OCI-LY1 (cell line): ENCODE measurements around the gene CDHR3.

Source experiments
- H2AFZ ChIP-seq: fragments of 200-600 bp; sonication (generic), shearing (Covaris generic); 2 replicates; pipeline ENCODE4 v1.6.0; 2014; ENCODE audit warnings: antibody characterized with exemption, mild to moderate bottlenecking, low read length
- H3F3A ChIP-seq: fragments of 200-600 bp; sonication (generic), shearing (Covaris generic); 2 replicates; pipeline ENCODE4 v1.6.0; 2014; ENCODE audit warnings: mild to moderate bottlenecking, antibody characterized with exemption, low read length, moderate library complexity; ENCODE audit not compliant: insufficient read depth
- H3K27ac ChIP-seq: fragments of 200-600 bp; sonication (generic); 2 replicates; pipeline ENCODE4 v1.5.1; 2014; ENCODE audit warnings: low read length, mixed run types, mild to moderate bottlenecking, low read depth; ENCODE audit not compliant: poor library complexity, severe bottlenecking
- H3K27me3 ChIP-seq: fragments of 200-600 bp; sonication (generic); 2 replicates; pipeline ENCODE4 v1.6.0; 2014; ENCODE audit warnings: antibody characterized with exemption, mild to moderate bottlenecking, low read length, moderate library complexity; ENCODE audit not compliant: insufficient read depth
- H3K36me3 ChIP-seq: fragments of 200-600 bp; sonication (generic); 2 replicates; pipeline ENCODE4 v1.6.1; 2014; ENCODE audit warnings: mild to moderate bottlenecking, antibody characterized with exemption, low read length, moderate library complexity, mixed read lengths; ENCODE audit not compliant: insufficient read depth
- H3K4me1 ChIP-seq: fragments of 200-600 bp; sonication (generic); 2 replicates; pipeline ENCODE4 v1.5.1; 2014; ENCODE audit warnings: mild to moderate bottlenecking, low read length, moderate library complexity; ENCODE audit not compliant: insufficient read depth, severe bottlenecking
- H3K4me2 ChIP-seq: fragments of 200-600 bp; sonication (generic), shearing (Covaris generic); 2 replicates; pipeline ENCODE4 v1.6.1; 2014; ENCODE audit warnings: low read length
- H3K4me3 ChIP-seq: fragments of 200-600 bp; sonication (generic); 2 replicates; pipeline ENCODE4 v1.5.1; 2014; ENCODE audit warnings: low read length, low read depth, mild to moderate bottlenecking, mixed read lengths; ENCODE audit not compliant: poor library complexity, severe bottlenecking
- H3K79me2 ChIP-seq: fragments of 200-600 bp; shearing (Covaris generic); 2 replicates; pipeline ENCODE4 v1.6.1; 2016; ENCODE audit warnings: mixed run types, low read length, mixed read lengths; ENCODE audit not compliant: insufficient read depth
- H3K9ac ChIP-seq: fragments of 200-600 bp; sonication (generic), shearing (Covaris generic); 2 replicates; pipeline ENCODE4 v1.6.1; 2014; ENCODE audit warnings: mild to moderate bottlenecking, low read length, mixed read lengths
- H3K9me2 ChIP-seq: fragments of 200-600 bp; sonication (generic), shearing (Covaris generic); 2 replicates; pipeline ENCODE4 v1.6.1; 2014; ENCODE audit warnings: low read depth, mild to moderate bottlenecking, low read length, mixed read lengths
- H3K9me3 ChIP-seq: fragments of 200-600 bp; shearing (Covaris generic); 2 replicates; pipeline ENCODE4 v1.6.1; 2014; ENCODE audit warnings: low read length, mixed read lengths
- H4K20me1 ChIP-seq: fragments of 200-600 bp; sonication (generic), shearing (Covaris generic); 2 replicates; pipeline ENCODE4 v1.6.0; 2016; ENCODE audit warnings: mild to moderate bottlenecking, low read length; ENCODE audit not compliant: insufficient read depth
- CTCF ChIP-seq: fragments of 200-600 bp; sonication (generic), shearing (Covaris generic); IDR thresholded peaks from 2 replicates; pipeline ENCODE4 v1.5.1; 2017; ENCODE audit warnings: mild to moderate bottlenecking, antibody characterized with exemption, low read length, moderate library complexity, mixed read lengths
- EZH2 ChIP-seq: fragments of 200-600 bp; sonication (generic), shearing (Covaris generic); IDR thresholded peaks from 2 replicates; pipeline ENCODE4 v1.8.0; 2017; ENCODE audit warnings: borderline replicate concordance, mixed run types, mild to moderate bottlenecking, antibody characterized with exemption, low read length, moderate library complexity, mixed read lengths

The CDHR3 gene

GRCh38 chr7:105934572-105935185 is 28.4 kb upstream of the CDHR3 start:
- peak; percentile 72 for TF ChIP-seq CTCF
- no peak for TF ChIP-seq EZH2
- H3K4me3 ChIP-seq: no peak overlapping the region
- no peaks in the 10 kb centered on the region for H4K20me1 ChIP-seq
- H3K27me3 ChIP-seq: peaks cover 5% of the 10 kb centered on the region; the same call in 1 of the 2 replicates
- H2AFZ ChIP-seq: no peak overlapping the region
- no peak overlapping the region for H3K9ac ChIP-seq
- H3K79me2 ChIP-seq: no peaks in the 10 kb centered on the region
- no peak overlapping the region for H3K4me2 ChIP-seq
- no peaks in the 10 kb centered on the region for H3F3A ChIP-seq
- H3K4me1 ChIP-seq: no peaks in the 10 kb centered on the region
- no peaks in the 10 kb centered on the region for H3K9me2 ChIP-seq
- no peak overlapping the region for H3K27ac ChIP-seq
- no peaks in the 10 kb centered on the region for H3K9me3 ChIP-seq
- H3K36me3 ChIP-seq: no peaks in the 10 kb centered on the region

- H3K4me2 ChIP-seq: no peak overlapping the region
- no peak overlapping the region for H3K4me3 ChIP-seq
- no peaks in the 10 kb centered on the region for H3K4me1 ChIP-seq
- H3F3A ChIP-seq: no peaks in the 10 kb centered on the region
- no peak overlapping the region for H3K9ac ChIP-seq
- H4K20me1 ChIP-seq: no peaks in the 10 kb centered on the region
- H3K36me3 ChIP-seq: no peaks in the 10 kb centered on the region
- H2AFZ ChIP-seq: no peak overlapping the region
- TF ChIP-seq EZH2: no peak
- no peak for TF ChIP-seq CTCF
- no peaks in the 10 kb centered on the region for H3K79me2 ChIP-seq
- peaks cover 5% of the 10 kb centered on the region; the same call in 1 of the 2 replicates for H3K27me3 ChIP-seq
- H3K27ac ChIP-seq: no peak overlapping the region
- no peaks in the 10 kb centered on the region for H3K9me2 ChIP-seq
- no peaks in the 10 kb centered on the region for H3K9me3 ChIP-seq
These were observed 27.8 kb upstream of the CDHR3 start for GRCh38 chr7:105935250-105935649.

GRCh38 chr7:105937411-105937810 is 25.7 kb upstream of the CDHR3 start:
- TF ChIP-seq CTCF (no peak), EZH2 (no peak)
- no peak overlapping the region for H3K4me2 ChIP-seq

More at GRCh38 chr7:105937411-105937810, 25.7 kb upstream of the CDHR3 start:
- no peaks in the 10 kb centered on the region for H3K36me3 ChIP-seq
- no peak overlapping the region for H3K4me3 ChIP-seq
- no peaks in the 10 kb centered on the region for H3K9me3 ChIP-seq
- H3K79me2 ChIP-seq: no peaks in the 10 kb centered on the region
- no peaks in the 10 kb centered on the region for H3K4me1 ChIP-seq
- no peaks in the 10 kb centered on the region for H3F3A ChIP-seq
- H3K9me2 ChIP-seq: no peaks in the 10 kb centered on the region
- H3K9ac ChIP-seq: no peak overlapping the region
- no peak overlapping the region for H2AFZ ChIP-seq
- no peak overlapping the region for H3K27ac ChIP-seq
- H4K20me1 ChIP-seq: no peaks in the 10 kb centered on the region
- peaks cover 5% of the 10 kb centered on the region; the same call in 1 of the 2 replicates for H3K27me3 ChIP-seq
